GM12872 (cell line): ENCODE data around the gene NIN.

ENCODE experiments used
- TF ChIP-seq, protein P1 (sequence below): IDR thresholded peaks from 3 replicates; pipeline ENCODE4 v1.5.1; 2011; ENCODE audit warnings: low read depth, mild to moderate bottlenecking, low read length, moderate library complexity; ENCODE audit not compliant: insufficient read depth

NIN gene

GRCh38 chr14:50717811-50718210 is 113.2 kb downstream of the NIN start:
- TF ChIP-seq, protein P1, sequence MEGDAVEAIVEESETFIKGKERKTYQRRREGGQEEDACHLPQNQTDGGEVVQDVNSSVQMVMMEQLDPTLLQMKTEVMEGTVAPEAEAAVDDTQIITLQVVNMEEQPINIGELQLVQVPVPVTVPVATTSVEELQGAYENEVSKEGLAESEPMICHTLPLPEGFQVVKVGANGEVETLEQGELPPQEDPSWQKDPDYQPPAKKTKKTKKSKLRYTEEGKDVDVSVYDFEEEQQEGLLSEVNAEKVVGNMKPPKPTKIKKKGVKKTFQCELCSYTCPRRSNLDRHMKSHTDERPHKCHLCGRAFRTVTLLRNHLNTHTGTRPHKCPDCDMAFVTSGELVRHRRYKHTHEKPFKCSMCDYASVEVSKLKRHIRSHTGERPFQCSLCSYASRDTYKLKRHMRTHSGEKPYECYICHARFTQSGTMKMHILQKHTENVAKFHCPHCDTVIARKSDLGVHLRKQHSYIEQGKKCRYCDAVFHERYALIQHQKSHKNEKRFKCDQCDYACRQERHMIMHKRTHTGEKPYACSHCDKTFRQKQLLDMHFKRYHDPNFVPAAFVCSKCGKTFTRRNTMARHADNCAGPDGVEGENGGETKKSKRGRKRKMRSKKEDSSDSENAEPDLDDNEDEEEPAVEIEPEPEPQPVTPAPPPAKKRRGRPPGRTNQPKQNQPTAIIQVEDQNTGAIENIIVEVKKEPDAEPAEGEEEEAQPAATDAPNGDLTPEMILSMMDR: no peak

DNA sequence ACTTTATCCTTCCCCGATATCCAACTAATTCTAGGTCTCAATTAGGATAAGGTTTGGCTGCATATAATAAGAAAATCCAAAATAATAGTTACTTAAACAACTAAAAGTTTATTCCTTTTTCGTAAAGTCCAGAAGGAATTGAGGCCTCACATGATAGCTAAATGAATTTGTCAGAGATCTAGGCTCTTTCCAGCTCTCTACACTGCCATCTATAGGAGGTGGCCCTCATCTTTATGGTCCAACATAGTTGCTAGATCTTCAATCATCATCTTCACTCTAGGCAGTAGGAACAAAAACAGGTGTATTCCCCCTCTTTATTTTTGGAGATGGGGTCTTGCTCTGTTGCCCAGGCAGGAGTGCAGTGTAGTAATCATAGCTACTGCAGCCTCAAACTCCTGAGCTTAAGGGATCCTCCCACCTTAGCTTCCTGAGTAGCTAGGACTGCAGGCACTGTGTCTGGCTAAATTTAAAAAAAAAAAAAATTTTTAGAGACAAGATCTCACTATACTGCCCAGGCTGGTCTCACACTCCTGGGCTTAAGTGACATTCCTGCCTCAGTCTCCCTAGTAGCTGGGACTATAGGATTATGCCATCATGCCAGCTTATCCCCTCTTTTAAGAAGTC is 116.4 kb downstream of the NIN start:
- TF ChIP-seq, protein P1: peak; percentile 72

DNA sequence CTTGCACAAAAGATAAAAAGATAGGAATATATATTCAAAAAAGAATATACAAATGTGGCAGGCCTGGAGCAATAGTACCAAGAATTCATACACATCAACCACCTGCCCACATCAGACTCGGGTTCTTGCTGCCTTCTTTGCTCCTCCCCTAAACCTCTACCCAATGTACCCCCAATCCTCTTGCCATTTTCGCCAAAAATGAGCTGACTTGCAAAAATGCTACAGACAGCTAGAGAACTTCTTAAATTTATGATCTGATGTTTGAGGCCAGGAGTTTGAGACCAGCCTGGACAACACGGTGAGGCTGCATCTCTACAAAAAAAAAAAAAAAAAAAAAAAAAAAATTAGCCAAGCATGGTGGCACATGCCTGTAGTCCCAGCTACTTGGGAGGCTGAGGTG is 119.9 kb downstream of the NIN start:
- TF ChIP-seq, protein P1: no peak

DNA sequence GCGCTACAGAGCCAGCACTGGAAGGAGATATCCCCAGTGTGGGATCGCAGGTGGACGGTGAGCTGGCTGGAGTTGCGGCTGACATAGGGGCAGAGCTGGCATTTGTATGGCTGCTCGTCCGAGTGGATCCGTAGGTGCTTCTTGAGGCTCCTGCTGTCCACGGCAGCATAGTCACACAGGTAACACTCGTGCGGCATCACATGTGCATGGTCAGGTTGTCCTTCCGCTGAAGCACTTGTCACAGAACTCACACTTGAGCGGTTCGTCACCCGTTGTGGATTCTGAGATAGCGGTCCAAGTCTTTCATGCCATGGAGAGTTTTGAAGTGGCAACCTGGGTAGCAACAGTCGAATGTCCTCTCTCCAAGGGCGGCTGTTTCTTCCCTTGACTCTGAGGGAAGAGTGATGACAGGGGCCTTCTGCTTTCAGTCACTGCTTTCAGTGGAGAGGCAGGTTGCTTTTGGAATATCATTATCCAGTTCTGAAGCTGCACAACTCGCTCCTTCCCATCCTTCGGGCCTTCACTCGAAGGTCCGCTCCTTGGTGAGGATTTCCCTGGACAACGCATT is 125.9 kb downstream of the NIN start:
- TF ChIP-seq, protein P1: no peak

- TF ChIP-seq, protein P1: no peak
Measured at GRCh38 chr14:50704454-50705010, 126.4 kb downstream of the NIN start.

DNA sequence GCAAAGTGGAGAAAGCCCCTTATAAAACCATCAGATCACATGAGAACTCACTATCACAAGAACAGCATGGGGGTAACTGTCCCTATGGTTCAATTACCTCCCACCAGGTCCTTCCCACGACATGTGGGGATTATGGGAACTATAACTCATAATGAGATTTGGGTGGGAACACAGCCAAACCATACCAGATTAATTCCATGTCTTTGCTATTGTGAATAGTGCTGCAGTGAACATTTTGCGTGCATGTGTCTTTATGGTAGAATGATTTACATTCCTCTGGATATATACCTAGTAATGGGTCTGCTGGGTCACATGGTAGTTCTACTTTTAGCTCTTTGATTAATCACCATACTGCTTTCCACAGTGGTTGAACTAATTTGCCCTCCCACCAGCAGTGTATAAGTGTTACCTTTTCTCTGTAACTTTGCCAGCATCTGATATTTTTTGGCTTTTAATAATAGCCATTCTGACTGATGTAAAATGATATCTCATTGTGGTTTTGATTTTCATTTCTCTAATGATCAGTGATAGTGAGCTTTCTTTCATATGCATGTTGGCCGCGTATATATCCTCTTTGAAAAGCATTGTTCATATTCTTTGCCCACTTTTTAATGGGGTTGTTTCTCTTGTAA is 133.2 kb downstream of the NIN start:
- TF ChIP-seq, protein P1: no peak

GRCh38 chr14:50688875-50689274 is 142.1 kb downstream of the NIN start:
- TF ChIP-seq, protein P1: no peak
